Effector memory CD4-positive, alpha-beta T cell (primary cell): Measurements from ENCODE around the gene C21orf58.

Experiments used
- DNase-seq, 3 donors: peaks; one replicate each; pipeline ENCODE4 v3.0.0-alpha.2; 2020
- H3K27ac ChIP-seq: 2 replicates; pipeline ENCODE4 v1.7.0; 2013; ENCODE audit warnings: mild to moderate bottlenecking, low read length, moderate library complexity; ENCODE audit not compliant: insufficient read depth, poor library complexity, severe bottlenecking
- H3K27me3 ChIP-seq: replicated peaks from 2 replicates; pipeline ENCODE4 v1.7.0; 2013; ENCODE audit warnings: mild to moderate bottlenecking, low read length; ENCODE audit not compliant: insufficient read depth, control insufficient read depth, poor library complexity, severe bottlenecking
- H3K36me3 ChIP-seq: 2 replicates; pipeline ENCODE4 v1.7.0; 2013; ENCODE audit warnings: mild to moderate bottlenecking, low read length, moderate library complexity; ENCODE audit not compliant: control insufficient read depth, insufficient read depth
- H3K4me1 ChIP-seq: 2 replicates; pipeline ENCODE4 v1.7.0; 2013; ENCODE audit warnings: low read length, mild to moderate bottlenecking; ENCODE audit not compliant: control insufficient read depth, insufficient read depth, poor library complexity, severe bottlenecking
- H3K4me3 ChIP-seq: 2 replicates; pipeline ENCODE4 v1.7.0; 2013; ENCODE audit warnings: low read length, low read depth, mild to moderate bottlenecking; ENCODE audit not compliant: insufficient read depth, poor library complexity, severe bottlenecking
- H3K9me3 ChIP-seq: 2 replicates; pipeline ENCODE4 v1.7.0; 2013; ENCODE audit warnings: mild to moderate bottlenecking, low read length, moderate library complexity; ENCODE audit not compliant: control insufficient read depth

C21orf58 gene

DNA sequence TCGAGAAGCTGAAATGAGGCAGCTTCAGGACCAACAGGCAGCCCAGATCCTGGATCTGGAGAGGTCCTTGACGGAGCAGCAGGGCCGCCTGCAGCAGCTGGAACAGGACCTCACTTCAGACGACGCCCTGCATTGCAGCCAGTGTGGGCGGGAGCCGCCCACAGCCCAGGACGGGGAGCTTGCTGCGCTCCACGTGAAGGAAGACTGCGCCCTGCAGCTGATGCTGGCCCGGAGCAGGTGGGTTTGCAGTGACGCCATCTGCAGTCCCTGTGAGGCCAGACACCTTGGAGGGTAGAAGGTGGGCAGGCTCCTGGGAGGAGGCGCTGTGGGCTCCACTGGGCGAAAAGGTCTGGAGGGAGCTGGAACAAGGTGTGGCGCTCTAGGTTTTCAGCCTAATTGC is 40.0 kb upstream of the C21orf58 start:
- H3K27ac ChIP-seq: no peak overlapping the region
- no peak for DNase-seq
- H3K4me3 ChIP-seq: no peak overlapping the region

DNA sequence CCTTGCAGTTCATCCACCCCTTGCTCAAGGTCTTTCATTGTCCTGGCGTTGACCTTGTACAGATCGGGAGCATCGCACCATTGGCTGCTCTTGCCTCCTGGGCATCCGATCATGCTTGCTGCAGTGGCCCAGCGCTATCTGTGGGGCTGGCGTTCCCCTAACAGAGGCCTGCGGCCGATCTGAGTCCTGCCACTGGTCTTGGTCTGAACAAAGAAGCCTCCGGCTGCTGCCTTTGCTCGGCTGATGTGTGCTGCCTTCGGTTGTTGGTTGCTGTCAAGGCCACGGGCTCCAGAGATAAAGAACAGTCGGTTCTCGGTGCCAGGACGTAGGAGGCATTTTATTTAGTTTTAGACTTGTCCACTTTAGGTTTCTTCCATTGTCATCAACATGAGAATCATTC is 39.3 kb upstream of the C21orf58 start:
- Histone ChIP-seq H3K27me3 (no peaks in the 10 kb centered on the region), H3K4me3 (no peak overlapping the region), H3K4me1 (peaks cover 5% of the 10 kb centered on the region), H3K27ac (no peak overlapping the region), H3K36me3 (peaks cover 40% of the 10 kb centered on the region), H3K9me3 (no peaks in the 10 kb centered on the region)
- no peak for DNase-seq

More for the DNA sequence above, 40.0 kb upstream of the C21orf58 start:
- peaks cover 10% of the 10 kb centered on the region for H3K4me1 ChIP-seq
- no peaks in the 10 kb centered on the region for H3K9me3 ChIP-seq
- no peaks in the 10 kb centered on the region for H3K27me3 ChIP-seq
- H3K36me3 ChIP-seq: peaks cover 33% of the 10 kb centered on the region

DNA sequence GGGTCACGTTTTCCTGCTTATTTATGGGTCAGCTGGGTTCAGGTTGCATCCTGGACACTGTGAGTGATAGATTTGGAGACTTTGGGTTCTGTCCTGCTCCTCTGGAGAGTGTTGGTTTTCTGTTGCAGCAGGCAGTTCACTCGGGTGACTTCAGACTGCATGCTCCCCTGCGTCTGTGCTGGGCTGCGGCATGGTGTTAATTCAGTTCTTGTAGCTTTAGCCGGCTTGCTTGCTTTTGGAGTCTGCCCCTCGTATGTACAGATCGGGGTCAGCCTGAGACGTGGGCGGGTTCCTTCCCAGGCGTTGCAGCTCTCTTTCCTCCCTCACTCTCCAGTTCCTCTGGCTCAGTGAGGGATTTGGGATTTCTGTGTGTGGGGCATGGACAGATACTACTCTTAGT is 38.3 kb upstream of the C21orf58 start:
- no peak for DNase-seq
- Histone ChIP-seq H3K9me3 (no peaks in the 10 kb centered on the region), H3K36me3 (peaks cover 48% of the 10 kb centered on the region), H3K27me3 (no peaks in the 10 kb centered on the region), H3K4me3 (no peak overlapping the region), H3K4me1 (peaks cover 3% of the 10 kb centered on the region), H3K27ac (no peak overlapping the region)

DNA sequence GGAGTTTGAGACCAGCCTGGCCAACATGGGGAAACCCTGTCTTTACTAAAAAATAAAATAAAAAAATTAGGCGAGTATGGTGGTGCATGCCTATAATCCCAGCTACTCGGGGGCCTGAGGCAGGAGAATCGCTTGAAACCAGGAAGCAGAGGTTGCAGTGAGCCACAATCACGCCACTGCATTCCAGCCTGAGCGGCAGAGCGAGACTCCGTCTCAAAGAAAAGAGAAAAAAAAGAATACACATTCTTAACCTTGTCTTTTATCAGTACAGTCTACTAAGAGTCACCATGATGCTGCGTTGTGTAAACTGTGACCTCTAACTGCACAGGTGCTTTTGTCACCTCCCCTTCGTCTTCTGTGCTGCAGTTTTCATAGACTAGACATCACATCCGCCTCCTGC is 37.5 kb upstream of the C21orf58 start:
- DNase-seq: no peak
- peaks cover 3% of the 10 kb centered on the region for H3K4me1 ChIP-seq
- no peak overlapping the region for H3K27ac ChIP-seq
- peaks cover 49% of the 10 kb centered on the region for H3K36me3 ChIP-seq
- H3K27me3 ChIP-seq: no peaks in the 10 kb centered on the region
- H3K4me3 ChIP-seq: no peak overlapping the region
- H3K9me3 ChIP-seq: no peaks in the 10 kb centered on the region

DNA sequence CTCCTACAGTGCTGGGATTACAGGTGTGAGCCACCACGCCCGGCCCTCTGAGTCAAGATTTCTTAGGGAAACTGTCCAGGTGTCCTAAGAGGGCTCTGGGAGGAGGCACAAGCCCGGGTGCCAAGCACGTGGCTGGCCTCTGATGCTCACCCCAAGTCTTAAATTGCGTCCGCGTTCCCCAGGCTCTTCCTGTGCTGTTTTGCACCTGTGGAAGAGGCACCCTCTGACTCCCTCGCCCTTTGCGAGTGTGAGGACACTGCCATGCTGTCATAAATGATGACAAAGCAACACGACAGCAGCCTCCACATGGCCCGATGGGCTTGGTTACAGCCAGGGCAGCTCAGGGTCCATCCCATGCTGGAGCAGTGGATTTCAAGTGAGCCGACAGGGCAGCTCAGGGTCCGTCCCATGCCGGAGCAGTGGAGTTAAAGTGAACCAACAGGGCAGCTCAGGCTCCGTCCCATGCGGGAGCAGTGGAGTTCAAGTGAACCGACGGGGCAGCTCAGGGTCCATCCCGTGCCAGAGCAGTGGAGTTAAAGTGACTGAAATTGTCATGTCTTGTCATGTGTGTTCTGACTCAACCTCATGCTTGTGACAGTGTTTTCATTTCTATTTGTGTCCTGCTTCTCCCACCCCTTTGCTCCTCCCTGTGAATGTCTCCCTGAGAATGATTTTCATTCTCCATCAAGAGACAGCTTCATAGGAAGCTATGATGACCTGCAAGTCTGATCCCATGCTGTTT is 34.2 kb upstream of the C21orf58 start:
- Histone ChIP-seq H3K27me3 (no peaks in the 10 kb centered on the region), H3K4me3 (no peak overlapping the region), H3K36me3 (peaks cover 54% of the 10 kb centered on the region), H3K27ac (no peak overlapping the region), H3K9me3 (no peaks in the 10 kb centered on the region), H3K4me1 (no peaks in the 10 kb centered on the region)
- no peak for DNase-seq

DNA sequence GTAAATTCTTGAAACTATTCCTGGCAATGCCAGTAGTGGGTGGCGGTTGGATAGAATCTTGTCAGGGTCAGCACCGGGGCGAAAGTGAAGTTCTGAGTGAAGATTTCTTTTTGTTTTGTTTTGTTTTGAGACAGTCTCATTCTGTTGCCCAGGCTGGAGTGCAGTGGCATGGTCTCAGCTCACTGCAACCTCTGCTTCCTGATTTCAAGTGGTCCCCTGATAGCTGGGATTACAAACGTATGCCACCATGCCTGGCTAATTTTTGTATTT is 33.6 kb upstream of the C21orf58 start:
- no peak for DNase-seq
- Histone ChIP-seq H3K36me3 (peaks cover 59% of the 10 kb centered on the region), H3K9me3 (no peaks in the 10 kb centered on the region), H3K27me3 (no peaks in the 10 kb centered on the region), H3K27ac (no peak overlapping the region), H3K4me1 (no peaks in the 10 kb centered on the region), H3K4me3 (no peak overlapping the region)

DNA sequence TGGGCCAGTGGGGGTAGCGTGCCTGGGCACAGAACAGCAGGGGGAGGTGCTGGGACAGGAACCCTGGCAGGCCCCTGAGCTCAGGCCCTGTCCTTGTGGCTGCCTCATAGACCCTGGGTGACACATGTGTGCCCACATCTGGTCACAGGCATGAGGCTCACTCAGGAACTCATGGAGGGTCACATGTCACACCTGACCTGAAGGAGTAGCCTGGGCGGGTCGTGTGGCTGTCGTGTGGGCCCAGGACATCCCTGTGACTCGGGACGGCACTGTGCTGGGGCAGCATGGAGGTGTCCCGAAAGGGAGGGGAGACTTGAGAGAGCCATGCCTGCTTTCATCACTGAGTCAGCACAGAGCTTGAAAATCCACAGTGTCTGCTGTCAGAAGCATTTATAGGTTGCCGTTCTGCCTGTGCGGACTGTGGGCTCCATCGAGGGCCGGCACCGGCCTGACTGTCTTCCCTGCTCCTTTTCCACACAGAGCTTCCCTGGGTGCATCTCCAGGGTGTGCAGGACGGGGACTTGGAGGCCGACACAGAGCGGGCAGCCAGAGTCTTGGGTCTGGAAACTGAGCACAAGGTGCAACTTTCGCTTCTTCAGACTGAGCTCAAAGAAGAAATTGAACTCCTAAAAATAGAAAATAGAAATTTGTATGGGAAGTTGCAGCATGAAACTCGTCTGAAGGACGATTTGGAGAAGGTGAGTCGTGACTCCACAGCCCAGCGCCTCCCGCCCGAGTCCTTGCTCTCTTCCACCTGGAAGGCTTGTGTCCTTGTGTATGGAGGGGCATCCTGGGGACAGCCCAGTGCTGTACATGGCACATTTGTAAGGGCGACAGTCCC is 33.0 kb upstream of the C21orf58 start:
- Histone ChIP-seq H3K9me3 (no peaks in the 10 kb centered on the region), H3K27ac (no peak overlapping the region), H3K4me3 (no peak overlapping the region), H3K4me1 (no peaks in the 10 kb centered on the region), H3K27me3 (no peaks in the 10 kb centered on the region), H3K36me3 (peaks cover 65% of the 10 kb centered on the region)
- DNase-seq: no peak

DNA sequence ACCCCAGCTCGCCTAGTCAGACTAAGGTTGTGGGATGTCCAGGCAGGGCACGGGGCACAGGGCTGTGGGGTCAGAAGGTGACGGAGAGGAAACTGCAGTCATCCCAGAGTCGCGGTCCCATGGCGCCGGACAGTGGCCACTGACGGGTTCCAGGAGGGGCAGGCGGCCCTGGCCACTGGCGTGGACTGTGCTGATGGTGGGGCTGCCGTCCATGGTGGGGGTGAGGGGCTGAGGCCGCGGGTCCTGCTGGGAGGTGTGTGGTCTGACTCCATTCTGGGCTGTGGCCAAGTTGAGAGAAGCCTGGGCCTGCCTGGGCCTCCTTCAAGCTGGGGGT is 32.3 kb upstream of the C21orf58 start:
- no peak for DNase-seq
- H3K36me3 ChIP-seq: peaks cover 72% of the 10 kb centered on the region
- H3K4me3 ChIP-seq: no peak overlapping the region
- H3K27ac ChIP-seq: no peak overlapping the region
- H3K9me3 ChIP-seq: no peaks in the 10 kb centered on the region
- no peaks in the 10 kb centered on the region for H3K4me1 ChIP-seq
- H3K27me3 ChIP-seq: no peaks in the 10 kb centered on the region

DNA sequence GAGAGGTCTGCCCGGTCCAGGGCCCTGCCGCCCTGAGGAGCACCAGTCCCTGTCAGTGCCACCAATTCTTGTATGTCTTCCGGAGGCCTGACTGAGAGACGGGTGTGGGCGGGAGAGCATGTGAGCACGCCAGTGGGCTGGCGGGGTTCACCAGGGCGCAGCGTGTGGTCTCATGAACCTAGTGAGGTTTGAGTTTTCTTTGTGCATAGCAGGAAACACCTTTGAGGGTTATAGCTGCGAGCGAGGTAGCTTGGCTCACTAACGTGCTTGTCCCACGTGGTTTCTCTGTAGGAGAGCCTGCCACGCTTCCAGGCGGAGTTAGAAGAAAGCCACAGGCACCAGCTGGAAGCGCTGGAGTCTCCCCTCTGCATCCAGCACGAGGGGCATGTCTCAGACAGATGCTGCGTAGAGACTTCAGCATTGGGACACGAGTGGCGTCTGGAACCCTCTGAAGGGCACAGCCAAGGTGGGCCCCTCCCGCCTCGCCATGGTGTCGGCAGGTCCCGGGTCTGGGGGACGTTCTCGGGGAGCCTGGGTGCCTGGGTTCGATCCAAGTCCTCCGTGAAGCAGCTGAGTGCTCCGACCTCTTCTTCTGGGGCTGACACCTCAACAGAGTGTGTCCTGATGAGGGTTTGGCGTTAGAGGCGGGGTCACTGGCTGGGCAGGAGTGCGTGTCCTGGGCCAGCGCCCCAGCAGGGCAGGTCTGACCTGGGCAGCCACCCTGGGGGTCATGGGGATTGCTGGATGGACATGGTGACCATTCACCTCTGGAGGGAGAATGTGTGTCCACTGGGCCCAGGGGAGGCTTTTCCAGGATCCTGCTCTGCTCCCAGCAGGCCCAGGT is 31.7 kb upstream of the C21orf58 start:
- H3K4me3 ChIP-seq: no peak overlapping the region
- H3K4me1 ChIP-seq: no peaks in the 10 kb centered on the region
- no peaks in the 10 kb centered on the region for H3K27me3 ChIP-seq
- H3K9me3 ChIP-seq: no peaks in the 10 kb centered on the region
- H3K27ac ChIP-seq: no peak overlapping the region
- H3K36me3 ChIP-seq: peaks cover 78% of the 10 kb centered on the region
- no peak for DNase-seq

DNA sequence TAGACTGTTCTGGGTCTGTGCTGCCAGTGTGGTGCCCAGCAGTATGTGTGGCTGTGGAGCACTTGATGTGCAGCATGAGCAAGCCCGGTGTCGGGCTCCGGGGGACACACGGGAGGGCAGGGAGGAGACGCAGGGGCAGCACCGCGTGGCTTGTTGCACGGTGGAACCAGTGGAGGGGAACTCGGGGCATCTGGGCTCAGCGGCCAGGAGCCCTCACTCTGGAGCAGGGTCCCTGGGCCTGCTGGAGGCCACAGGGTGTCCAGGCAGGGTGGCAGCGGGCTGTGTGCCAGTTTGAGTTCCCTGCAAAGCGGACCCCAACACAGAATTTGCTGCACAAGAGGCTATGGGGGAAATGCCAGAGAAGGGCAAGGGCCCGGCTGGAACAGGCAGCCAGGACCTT is 30.8 kb upstream of the C21orf58 start:
- Histone ChIP-seq H3K4me3 (no peak overlapping the region), H3K27ac (no peak overlapping the region), H3K27me3 (no peaks in the 10 kb centered on the region), H3K36me3 (peaks cover 84% of the 10 kb centered on the region), H3K4me1 (no peaks in the 10 kb centered on the region), H3K9me3 (no peaks in the 10 kb centered on the region)
- DNase-seq: no peak
